Adrenal gland (tissue), 12 donors: Measurements from ENCODE around the gene ADGB. TPM values are rescaled to one million over a fixed set of nuclear protein-coding genes. Genes with fewer than 3 reads are reported as not detected.

ENCODE experiments used
- DNase-seq, 7 donors: peaks; one replicate each; pipeline ENCODE4 v3.0.0-alpha.2; 2019 to 2020
- H3K27ac ChIP-seq, 5 donors: fragments of 200-600 bp; sonication (generic) in 4 of 5; 1 replicate in 3 of 5; 2 replicates in 2 of 5; pipeline versions ENCODE4 v1.5.1 to v1.8.0; 2016 to 2020; ENCODE audit warnings: mild to moderate bottlenecking in 1 of 5
- H3K27me3 ChIP-seq: fragments of 200-600 bp; 2 replicates; pipeline ENCODE4 v1.8.0; 2021
- H3K36me3 ChIP-seq, 2 donors: fragments of 200-600 bp; replicated peaks in 1 of 2; 1 replicate in 1 of 2; 2 replicates in 1 of 2; pipeline versions ENCODE4 v1.5.1 to v1.8.0; 2018 to 2022
- H3K4me1 ChIP-seq, 2 donors: fragments of 200-600 bp; replicated peaks in 1 of 2; 1 replicate in 1 of 2; 2 replicates in 1 of 2; pipeline versions ENCODE4 v1.5.1 to v1.8.0; 2018 to 2021
- H3K4me3 ChIP-seq, 4 donors: fragments of 200-600 bp; sonication (generic) in 3 of 4; one replicate each; pipeline ENCODE4 v1.5.1; 2016 to 2018
- H3K9me3 ChIP-seq, 3 donors: fragments of 200-600 bp; sonication (generic) in 1 of 3; replicated peaks in 1 of 3; 1 replicate in 2 of 3; 2 replicates in 1 of 3; pipeline versions ENCODE4 v1.5.1 to v1.8.0; 2016 to 2021
- POLR2A ChIP-seq, 2 donors: fragments of 450-650 bp; IDR thresholded peaks; one replicate each; pipeline ENCODE4 v1.6.1; 2017; ENCODE audit warnings: antibody characterized with exemption in 2 of 2, mild to moderate bottlenecking in 2 of 2, moderate library complexity in 1 of 2
- WGBS, 4 donors: extraction: QIAGEN DNeasy Blood & Tissue Kit in 2 of 4; methylation state at CpG; one replicate each; pipeline versions ENCODE4 v1.1.5 to v1.1.7; 2013 to 2017; 5-methylcytosine and 5-hydroxymethylcytosine counted together
- intact Hi-C, 2 donors: fragments of 100-400 bp; cut with DNase I; formaldehyde crosslinking; loops; one replicate each; pipeline versions ENCODE4 v1.14.1 to v1.15.0; 2022 to 2023
- polyA plus RNA-seq, 3 donors: library from polyadenylated mRNA; stranded (reverse); fragments of 200-250 nt in 2 of 3; fragments of 350-450 nt in 1 of 3; fragmentation: Illumina TruSeq in 1 of 3; extraction: RNeasy Lipid Tissue Mini Kit (QIAGEN cat#74804) in 1 of 3; gene quantifications; one replicate each; pipeline ENCODE4 v1.2.3, GENCODE V29; 2013 to 2014
- total RNA-seq, 9 donors: library from RNA; depleted of rRNA in 4 of 9; stranded (reverse); fragments of >200 nt in 4 of 9; fragments of 120-200 nt in 1 of 9; fragmentation: NEBNext Ultra II Directional in 1 of 9; extraction: Animal tissue kit (Norgen Biotek cat#: 25700) in 1 of 9; gene quantifications; one replicate each; pipeline versions ENCODE4 v1.1.0 to v1.2.4, GENCODE V29; 2013 to 2023
- TF ChIP-seq, protein P1 (sequence below), 6 experiments: fragments of 450-650 bp in 4 of 6; fragments of 200-600 bp in 2 of 6; sonication (generic) in 1 of 6; IDR thresholded peaks; 1 replicate in 5 of 6; 2 replicates in 1 of 6; pipeline versions ENCODE4 v1.5.1 to v1.8.0; 2016 to 2021; ENCODE audit warnings: antibody characterized with exemption in 6 of 6, mild to moderate bottlenecking in 2 of 6, moderate library complexity in 1 of 6
- donor health status: healthy with polysubstance abuse.
- donor health status: Bipolar disorder and iron deficiency.
- donor health status: DM: yes; HTN: yes; CAD: no.
- donor health status: DM: no; HTN: no; CAD: no.
- donor health status: DM: no; HTN: no; CAD: no.
- donor health status: DM: yes; HTN: yes; CAD: no.

The ADGB gene
- total and polyA plus RNA-seq, 12 donors, result not detected

DNA sequence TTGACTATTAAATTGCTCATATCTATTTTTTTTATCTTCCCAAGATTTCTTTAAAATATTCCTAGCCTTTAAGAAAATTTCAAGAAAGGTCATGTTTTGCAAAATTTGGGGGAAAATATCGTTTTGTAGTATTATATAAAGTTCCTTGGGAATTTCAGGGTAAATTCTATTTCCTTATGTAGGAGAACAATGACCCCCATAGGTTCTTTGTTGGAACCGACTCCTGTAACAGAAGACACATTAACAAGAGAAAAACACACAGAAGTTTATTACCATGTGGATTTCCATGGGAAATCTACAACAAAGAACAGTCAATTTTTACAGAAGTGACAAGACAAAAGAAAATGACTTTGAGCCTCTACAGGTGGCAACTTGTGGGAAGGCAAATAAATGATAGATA is 68.1 kb downstream of the ADGB start:
- DNase-seq, result no peak
- no peaks in the 10 kb centered on the region for H3K36me3 ChIP-seq
- no peak overlapping the region for H3K4me3 ChIP-seq
- 28 to 56% (median 43%) methylated on average over 2 of the region's 2 CpGs for WGBS, 4 donors
- H3K27ac ChIP-seq, result no peak overlapping the region
- H3K9me3 ChIP-seq, result no peaks in the 10 kb centered on the region
- no peak for TF ChIP-seq POLR2A (IDR thresholded peaks at IDR 0.05)
- TF ChIP-seq, protein P1, sequence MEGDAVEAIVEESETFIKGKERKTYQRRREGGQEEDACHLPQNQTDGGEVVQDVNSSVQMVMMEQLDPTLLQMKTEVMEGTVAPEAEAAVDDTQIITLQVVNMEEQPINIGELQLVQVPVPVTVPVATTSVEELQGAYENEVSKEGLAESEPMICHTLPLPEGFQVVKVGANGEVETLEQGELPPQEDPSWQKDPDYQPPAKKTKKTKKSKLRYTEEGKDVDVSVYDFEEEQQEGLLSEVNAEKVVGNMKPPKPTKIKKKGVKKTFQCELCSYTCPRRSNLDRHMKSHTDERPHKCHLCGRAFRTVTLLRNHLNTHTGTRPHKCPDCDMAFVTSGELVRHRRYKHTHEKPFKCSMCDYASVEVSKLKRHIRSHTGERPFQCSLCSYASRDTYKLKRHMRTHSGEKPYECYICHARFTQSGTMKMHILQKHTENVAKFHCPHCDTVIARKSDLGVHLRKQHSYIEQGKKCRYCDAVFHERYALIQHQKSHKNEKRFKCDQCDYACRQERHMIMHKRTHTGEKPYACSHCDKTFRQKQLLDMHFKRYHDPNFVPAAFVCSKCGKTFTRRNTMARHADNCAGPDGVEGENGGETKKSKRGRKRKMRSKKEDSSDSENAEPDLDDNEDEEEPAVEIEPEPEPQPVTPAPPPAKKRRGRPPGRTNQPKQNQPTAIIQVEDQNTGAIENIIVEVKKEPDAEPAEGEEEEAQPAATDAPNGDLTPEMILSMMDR (IDR thresholded peaks at IDR 0.05), result no peak
- intact Hi-C loops, result no loop called here
- no peaks in the 10 kb centered on the region for H3K27me3 ChIP-seq
- no peaks in the 10 kb centered on the region for H3K4me1 ChIP-seq

DNA sequence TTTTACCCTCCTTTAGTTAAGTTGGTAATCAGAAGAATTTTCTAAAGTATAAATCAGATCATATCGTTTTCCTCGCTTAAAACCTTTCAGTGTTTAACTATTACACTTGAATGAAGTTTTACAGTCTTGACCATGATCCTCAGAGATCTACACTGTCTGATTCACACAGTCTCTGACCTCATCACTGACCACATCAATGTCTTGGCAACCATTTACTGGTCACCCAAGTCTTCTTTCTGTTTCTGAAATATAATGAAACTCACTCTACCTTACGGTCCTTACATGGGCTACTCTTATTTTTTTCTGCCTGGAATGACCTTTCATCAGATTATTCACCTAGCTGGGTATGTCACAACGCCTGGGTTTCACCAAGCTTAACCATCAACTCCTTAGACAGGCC is 71.4 kb downstream of the ADGB start:
- TF ChIP-seq, protein P1 (IDR thresholded peaks at IDR 0.05), result no peak
- TF ChIP-seq POLR2A (IDR thresholded peaks at IDR 0.05), result no peak
- H3K9me3 ChIP-seq, result no peaks in the 10 kb centered on the region
- DNase-seq, result no peak
- intact Hi-C loops, result no loop called here
- H3K36me3 ChIP-seq, result no peaks in the 10 kb centered on the region
- no peaks in the 10 kb centered on the region for H3K4me1 ChIP-seq
- no peaks in the 10 kb centered on the region for H3K27me3 ChIP-seq
- no peak overlapping the region for H3K4me3 ChIP-seq
- no peak overlapping the region for H3K27ac ChIP-seq
- 62 to 78% (median 75%) methylated on average over 4 of the region's 4 CpGs for whole genome bisulfite sequencing, 4 donors

DNA sequence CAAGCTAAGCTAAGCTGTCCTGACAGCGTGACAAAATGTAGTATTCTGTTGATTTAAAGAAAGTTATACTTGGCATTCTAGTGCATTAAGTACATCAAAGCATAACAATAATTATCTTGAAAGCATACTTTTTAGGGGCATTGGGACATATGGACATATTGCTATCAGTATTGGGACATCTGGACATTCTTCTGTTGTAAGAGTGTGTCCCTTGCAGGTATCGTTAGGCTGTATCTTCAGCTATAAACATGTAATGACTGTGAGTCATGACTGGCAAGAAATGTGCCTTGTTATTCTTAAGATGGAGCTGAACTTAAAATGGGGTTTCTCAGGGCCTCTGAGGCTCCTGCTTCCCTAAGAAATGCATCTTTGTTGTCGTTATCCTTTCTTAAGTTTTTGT is 74.3 kb downstream of the ADGB start:
- H3K9me3 ChIP-seq, result no peaks in the 10 kb centered on the region
- intact Hi-C loops, result no loop called here
- WGBS, 4 donors, result 77 to 80% (median 78%) methylated on average over 3 of the region's 3 CpGs
- no peaks in the 10 kb centered on the region for H3K27me3 ChIP-seq
- DNase-seq, result no peak
- no peaks in the 10 kb centered on the region for H3K36me3 ChIP-seq
- H3K4me3 ChIP-seq, result no peak overlapping the region
- TF ChIP-seq, protein P1 (IDR thresholded peaks at IDR 0.05), result no peak
- TF ChIP-seq POLR2A (IDR thresholded peaks at IDR 0.05), result no peak
- H3K27ac ChIP-seq, result no peak overlapping the region
- no peaks in the 10 kb centered on the region for H3K4me1 ChIP-seq

DNA sequence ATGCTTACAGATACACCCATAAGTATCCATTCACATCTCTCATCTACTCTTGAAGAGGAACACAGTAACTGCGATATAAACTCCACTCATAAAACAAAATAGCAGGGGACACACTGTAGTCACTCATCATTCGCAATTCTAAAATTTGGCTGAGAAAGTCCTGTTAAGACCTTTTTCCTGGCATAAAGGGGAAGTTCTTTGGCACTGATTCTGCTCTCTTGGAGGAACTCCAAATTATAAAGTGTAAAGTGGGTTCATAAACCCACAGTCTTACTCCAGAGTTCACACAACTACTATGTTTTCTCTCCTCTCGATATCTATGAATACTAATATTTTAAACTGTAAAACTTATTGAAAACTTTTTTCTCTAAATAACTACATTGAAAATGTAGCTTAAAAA is 80.6 kb downstream of the ADGB start:
- Histone ChIP-seq H3K36me3 (no peaks in the 10 kb centered on the region), H3K27me3 (no peaks in the 10 kb centered on the region), H3K27ac (no peak overlapping the region), H3K4me3 (no peak overlapping the region), H3K4me1 (no peaks in the 10 kb centered on the region), H3K9me3 (no peaks in the 10 kb centered on the region)
- 46 to 64% (median 60%) methylated on average over 3 of the region's 3 CpGs for WGBS, 4 donors
- intact Hi-C loops, result no loop called here
- TF ChIP-seq, protein P1 (IDR thresholded peaks at IDR 0.05), result no peak
- no peak for TF ChIP-seq POLR2A (IDR thresholded peaks at IDR 0.05)
- DNase-seq, result no peak
